HG03460 (cell line): Measurements from ENCODE around the gene OSCP1.

Experiments used
- ATAC-seq: cut with Tn5 transposase; IDR thresholded peaks from one replicate; pipeline ENCODE4 v1.9.1; 2021; ENCODE audit not compliant: unreplicated experiment

The OSCP1 gene

DNA sequence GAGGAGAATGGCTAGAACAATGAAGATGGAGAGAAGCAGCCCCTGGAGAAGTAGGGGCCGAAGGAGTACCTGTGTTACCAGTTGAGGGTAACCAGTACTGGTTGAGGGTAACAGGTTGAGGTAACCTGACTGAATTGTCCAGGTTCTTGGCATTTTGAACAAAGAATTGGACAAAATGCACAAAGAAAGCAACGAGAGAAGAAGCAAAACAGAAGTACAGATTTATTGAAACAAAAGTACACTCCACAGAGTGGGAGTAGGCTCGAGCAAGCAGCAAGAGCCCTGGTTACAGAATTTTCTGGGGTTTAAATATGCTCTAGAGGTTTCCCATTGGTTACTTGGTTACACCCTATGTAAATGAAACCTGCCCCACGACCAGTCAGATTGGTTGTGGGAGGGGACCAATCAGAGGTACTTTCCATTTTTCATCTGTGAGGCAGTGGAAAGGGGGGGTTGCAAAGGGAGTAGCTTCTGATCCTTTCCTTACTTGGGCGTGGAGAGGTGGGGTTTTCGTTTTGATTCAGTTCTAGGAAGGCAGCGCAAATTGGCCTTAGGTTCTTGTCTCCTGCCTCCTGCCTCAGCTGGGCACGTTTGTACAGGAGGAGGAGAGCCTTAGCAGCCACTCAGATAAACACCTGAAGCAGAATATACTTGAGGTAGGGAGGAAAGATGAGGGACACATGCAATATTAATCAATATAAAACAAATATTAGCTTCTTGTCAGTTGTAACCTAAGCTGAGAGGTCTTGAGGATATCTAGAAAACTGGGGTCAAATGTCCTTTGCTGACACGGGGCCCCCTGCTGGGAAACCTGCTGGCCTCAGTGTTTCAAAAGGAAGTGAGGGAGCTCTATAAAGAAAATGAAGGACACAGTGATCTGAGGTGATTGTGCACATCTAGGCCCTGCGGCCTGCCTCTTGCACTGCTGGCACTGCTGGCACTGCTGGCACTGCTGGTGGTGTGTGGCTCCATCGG is 38.3 kb downstream of the OSCP1 start:
- no peak for ATAC-seq

DNA sequence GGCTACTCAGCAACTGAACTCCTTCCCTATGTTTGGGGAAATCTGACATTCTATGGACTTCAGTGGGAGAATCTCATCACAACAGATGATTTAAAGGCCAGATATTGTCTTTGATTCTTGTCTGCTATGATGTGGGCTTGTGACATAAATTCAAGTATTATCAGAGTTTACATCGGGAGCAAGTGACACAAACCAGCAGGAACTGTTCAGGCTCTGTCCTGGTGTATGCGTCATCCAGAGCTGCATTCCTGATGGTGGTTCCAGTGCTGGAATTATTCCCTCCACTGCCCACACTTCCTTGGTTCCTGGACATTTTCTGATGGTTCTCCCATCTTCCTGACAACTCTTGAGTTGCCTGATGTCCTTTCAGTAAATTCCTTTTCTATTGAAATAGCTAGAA is 41.8 kb downstream of the OSCP1 start:
- ATAC-seq = no peak

DNA sequence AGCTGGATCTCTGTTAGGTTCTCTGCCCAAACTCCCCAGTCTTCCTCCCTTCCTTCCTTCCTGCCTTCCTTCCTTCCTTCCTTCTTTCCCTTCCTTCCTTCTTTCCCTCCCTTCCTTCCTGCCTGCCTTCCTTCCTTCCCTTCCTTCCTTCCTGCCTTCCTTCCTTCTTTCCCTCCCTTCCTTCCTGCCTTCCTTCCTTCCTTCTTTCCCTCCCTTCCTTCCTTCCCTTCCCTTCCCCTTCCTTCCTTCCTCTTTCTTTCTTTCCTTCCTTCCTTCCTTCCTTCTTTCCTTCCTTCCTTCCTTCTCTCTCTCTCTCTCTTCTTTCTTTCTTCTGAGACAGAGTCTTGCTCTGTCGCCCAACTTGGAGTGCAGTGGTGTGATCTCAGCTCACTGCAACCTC is 43.8 kb downstream of the OSCP1 start:
- ATAC-seq = no peak

DNA sequence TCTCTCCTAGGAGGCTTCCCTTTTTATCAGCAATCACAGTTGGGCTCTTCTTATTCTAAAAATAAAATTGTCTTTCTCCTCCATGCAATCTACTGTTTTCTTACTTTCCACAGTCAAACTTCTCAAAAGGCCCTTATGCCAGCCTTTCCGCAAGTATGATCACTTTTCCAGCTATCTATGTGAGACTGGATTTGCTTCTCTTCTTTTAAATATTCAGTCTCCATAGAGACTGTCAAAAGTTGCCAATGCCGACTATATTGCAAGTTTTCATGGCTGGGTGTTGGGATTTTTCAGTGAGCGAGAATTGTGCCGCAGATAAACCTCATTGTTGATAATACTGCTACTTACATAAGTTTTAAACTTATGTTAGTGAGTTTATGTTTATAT is 47.8 kb downstream of the OSCP1 start:
- no peak for ATAC-seq

DNA sequence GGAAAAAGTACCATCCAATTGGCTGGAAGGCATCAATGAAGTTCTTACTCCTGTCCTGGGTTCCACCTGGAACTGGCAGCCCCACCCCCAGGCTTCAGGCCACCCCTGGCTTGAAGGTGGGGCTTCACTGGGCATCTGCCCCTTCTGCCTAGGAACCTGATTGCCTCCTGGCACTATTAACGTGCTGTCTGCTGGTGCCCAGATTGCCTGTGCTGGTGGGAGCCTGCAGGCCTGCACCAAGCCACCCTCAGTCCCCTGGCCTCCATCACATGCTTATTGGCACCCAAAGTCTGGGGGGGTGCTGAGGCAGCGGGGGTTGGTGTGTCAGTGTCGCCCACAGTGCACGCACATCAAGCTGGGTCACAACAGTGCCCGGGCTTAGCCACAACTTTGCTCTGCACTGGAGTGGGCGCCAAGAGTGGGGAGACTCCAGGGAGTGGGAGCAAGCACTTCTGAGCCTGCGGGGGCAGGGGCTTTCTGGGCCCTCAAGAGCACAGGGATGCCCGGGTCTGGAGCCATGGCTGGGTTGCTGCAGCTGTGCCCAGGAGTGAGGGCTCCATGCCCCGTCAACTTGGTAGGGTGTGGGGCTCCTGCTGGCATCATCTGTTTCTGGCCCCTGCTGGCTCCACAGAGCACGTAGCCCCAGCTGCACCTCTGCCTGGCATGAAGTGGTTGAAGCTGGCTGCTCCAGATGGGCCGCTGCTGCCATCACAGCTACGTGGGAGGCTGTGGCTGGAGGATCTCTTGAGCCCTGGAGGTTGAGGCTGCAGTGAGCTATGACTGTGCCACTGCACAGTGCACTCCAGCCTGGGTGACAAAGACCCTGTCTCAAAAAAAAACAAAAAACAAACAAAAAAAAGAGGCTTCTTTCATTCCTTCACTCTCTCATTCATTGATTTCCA is 48.4 kb downstream of the OSCP1 start:
- no peak for ATAC-seq

DNA sequence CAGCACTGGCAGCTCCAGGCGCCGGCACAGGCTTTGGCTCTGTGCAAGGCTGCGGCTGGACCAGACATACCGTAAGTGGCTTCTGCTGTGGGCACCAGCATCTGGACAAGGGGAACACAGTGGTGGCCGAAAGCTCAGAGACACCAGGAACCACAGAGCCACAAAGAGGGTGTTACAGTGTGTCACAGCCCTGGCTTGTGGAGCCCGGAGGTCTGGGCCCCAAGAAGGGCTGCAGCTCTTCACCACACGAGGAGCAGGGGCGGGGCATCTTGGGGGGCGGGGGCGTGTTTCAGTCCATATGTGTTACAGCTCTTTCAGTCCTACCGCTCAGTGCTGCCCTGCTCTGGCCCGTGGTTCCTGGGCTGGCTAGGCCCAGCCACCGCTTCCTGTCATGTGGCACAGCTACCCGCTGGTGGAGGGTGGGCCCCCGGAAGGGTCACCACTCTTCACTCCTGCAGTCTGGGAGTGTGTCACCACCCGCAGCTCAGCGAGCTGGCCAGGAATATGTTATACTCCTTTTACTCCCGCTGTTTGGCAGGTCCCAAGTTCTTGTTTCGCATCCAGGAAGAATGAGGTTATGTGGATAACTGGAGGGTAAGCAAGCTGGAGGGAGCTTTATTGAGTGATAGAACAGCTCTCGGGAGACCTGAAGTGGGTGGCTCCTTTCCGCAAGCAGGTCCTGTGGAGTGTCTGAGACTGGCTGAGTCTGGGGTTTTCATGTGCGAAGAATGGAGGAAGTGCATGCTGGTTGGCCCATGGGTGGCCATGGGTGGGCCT is 49.2 kb downstream of the OSCP1 start:
- no peak for ATAC-seq

DNA sequence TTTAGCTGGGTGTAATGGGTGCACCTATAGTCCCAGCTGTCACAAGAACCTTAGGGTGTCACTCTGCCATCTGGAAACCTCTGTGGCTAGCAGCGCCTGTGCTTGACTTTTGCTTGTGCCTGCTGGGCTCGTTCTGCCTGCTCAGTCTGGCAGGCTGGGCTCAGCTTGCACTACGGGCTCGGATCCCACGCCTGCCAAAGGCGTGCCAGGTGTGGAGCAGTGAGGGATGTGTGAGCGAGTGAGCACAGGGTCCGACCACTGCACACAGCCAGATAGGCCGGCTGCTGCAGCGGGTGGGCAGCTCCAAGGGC is 49.8 kb downstream of the OSCP1 start:
- no peak for ATAC-seq

DNA sequence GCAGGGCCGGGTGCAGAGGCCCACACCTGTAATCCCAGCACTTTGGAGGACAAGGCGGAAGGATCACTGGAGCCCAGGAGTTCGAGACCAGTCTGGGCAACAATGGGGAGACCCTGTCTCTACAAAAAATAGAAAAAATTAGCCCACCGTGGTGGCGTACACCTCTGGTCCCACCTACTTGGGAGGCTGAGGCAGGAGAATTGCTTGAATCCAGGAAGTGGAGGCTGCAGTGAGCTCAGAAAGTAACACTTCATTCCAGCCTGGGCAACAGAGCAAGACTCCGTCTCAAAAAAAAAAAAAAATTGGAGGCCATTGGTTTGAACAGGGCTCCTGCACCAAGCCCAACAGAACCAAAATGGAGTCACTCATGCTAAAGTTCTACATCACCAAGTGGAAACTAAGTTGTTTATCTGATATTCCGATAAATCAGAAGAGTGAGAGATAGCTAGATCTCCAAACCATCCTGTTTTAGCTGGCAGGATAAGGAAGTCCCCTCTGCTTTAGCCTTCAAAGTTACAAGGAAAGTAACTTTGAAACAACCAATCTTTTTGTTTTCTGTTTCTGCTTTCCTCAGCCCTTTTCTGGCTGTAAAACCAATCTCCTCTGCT is 51.8 kb downstream of the OSCP1 start:
- no peak for ATAC-seq

DNA sequence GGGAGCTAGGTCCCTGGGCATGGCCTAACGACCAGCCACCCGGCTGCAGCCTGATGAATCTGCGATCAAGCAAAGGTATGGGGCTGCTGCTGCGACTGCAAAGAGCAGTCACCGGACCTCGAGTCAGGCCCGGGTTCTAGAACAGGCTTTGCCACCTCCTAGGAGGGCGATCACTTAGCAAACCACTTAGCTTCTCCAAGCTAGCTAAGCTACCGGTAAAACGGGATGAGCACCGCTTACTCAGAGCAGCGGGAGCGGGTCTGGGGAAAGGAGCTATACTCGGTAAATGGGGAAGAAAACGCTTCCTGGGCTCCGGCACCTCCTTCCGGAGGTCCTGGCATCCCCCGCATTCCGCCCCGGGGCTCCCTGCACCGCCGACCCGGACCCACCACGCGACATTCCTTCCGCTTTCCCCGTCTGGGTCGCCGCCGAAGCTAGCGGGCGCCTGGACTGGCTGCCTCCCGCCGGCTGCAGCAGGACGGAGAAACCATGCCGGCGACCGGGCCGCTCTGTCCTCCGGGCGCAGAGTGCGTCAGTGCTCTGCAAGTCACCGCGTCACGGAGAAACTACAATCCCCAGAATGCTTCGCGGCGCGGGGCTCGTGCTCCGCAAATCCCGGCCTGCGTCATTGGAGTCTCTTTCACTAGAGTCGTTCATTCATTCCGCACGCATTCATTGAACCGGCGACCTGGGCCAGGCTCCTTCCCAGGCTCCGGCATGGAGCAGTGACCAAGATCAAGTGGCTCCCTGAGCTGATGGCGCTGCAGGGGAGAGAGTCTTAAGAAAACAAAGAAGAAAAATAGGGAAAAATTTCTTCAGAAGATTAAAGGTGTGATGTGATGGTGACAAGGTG is 52.6 kb downstream of the OSCP1 start, which contains the start of gene LSM10:
LSM10 (minus strand) TSS at position 531 of the 853 bp plus-strand sequence. CDS start 3,779 bp downstream, outside the sequence.
- ATAC-seq = peak; percentile 85

DNA sequence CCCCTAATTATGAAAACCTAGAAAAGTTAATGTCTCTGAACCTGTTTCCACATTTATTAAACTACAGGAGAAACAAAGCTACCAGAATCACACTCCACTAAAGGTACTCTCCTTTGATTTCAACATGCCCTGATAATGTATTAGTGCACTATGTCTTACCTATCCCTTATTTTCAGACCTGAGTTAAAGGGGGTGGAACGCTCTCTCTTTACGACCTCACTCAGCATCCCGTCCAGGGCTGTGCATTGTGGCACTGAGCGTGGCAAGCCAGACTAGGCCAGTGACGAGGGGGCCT is 53.2 kb downstream of the OSCP1 start:
- peak; percentile 34 for ATAC-seq

DNA sequence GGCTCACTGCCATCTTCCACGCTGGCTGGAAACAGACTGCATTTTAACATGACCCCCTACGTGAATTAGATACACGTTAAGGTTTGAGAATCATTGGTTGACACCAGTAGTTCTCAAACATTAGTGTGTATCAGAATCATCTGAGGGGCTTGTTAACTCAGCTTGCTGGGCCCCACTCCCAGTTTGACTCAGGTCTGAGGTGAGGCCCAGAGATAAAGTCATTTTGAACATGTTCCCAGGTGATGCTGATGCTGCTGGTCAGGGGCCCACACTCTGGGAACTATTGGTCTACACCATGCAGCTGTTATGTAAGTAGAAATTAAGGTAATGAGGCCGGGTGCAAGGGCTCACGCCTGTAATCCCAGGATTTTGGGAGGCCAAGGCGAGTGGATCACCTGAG is 53.9 kb downstream of the OSCP1 start:
- no peak for ATAC-seq

DNA sequence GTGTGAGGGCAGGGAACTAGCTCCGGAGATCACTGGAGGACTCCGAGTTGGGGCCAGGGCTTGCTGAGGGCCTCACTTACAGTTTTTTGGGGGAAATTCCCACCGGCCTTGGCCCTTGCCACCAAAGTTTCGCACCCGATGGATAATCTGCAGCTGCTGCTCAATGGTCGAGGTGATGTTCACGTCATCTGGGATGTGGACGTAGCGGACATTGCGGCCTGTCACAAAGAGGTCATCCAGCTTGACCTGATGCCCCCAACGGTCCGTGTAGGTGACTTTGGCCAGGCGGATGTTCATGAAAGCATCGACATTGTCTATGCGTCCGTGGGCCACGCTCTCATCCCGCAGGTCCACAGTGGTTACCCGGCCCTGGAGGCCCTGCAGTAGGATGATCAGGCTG is 56.6 kb downstream of the OSCP1 start:
- no peak for ATAC-seq

DNA sequence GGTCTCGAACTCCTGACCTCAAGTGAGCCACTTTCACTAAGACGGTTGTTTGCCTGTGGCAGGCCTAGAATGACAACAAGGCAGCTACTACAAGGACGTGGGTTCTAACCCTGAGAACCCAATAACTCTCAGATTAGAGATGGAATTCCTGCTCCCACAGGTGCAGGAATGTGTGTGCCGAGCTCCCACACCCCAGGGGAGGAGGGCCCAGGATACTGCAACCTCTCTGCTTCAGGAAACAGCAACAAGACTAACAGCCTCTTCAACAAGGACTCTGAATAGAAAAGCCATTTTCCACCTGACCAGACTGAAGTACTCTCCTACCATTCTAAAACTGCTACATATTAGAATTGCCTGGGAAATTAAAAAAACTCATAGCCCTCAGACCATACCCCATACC is 57.4 kb downstream of the OSCP1 start:
- ATAC-seq = no peak

DNA sequence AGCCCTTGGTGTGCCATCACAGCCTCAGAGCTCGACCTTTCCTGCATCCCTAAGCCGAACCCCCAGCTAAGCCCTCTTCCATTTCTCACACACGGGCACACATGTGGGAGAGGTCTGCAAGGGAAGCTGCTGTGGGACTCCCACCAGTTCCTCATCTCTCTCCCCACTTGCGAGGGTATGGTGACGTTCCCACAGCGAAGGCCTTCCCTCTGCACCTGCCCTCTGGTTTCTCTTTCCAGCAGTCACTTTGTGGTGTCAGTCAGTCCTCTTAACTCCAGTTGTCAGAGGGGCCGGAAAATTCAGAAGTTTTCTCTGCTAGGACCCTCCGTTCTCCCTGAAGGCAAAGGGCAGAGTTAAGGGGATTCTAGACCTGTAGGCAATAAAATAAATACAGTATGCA is 59.0 kb downstream of the OSCP1 start:
- no peak for ATAC-seq

DNA sequence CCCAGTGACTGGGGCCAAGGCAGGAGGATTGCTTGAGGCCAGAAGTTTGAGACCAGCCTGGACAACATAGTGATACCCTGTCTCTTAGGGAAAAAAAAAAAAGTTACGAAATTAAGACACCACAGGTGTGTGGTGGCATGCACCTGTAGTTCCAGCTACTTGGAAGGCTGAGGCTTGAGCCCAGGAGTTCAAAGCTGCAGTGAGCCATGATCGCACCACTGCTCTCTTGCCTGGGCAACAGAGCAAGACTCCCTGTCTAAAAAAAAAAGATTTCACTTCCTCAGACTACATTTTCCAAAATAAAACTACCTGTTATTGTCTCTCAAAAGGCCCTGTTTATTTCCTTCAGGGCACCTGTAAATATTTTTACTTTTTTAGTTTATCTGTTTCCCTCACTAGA is 59.8 kb downstream of the OSCP1 start:
- no peak for ATAC-seq

DNA sequence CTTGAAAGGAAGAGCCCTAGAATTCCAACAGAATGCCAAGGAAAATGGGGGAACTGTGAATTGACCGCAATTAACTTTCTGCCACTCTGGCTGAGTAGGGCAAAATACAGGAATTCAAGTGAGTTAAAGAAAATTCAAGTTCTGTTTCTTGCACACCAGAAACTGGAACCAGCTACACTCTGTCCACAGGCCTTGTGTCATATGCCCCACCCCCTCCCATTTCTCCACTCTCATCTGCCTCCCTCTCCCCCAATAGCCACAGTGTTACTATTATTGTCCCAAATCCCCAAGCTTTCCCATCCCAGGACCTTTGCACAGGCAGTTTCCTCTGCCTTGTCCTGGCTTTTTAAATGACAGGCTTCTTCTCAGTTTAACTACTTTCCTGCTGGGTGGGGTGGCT is 60.3 kb downstream of the OSCP1 start:
- ATAC-seq = no peak

DNA sequence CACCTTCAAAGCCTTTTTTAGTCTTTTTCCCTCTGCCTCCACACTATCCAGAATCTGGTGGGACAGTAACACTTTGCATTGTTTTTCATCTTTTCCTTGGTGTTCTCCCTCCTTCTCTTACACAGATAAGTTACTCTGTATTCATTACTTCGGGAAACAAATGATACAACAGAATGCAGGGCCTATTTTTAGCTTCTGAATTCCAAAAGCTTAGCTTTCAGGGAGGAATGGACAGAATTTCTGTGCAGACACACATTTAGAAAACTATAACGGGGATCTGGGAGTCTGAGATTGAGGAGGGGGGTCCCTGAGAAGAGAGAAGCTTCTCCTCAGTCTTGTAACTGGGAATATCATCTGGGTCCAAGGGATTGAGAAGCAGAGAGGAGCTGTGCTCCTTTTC is 61.0 kb downstream of the OSCP1 start:
- no peak for ATAC-seq

DNA sequence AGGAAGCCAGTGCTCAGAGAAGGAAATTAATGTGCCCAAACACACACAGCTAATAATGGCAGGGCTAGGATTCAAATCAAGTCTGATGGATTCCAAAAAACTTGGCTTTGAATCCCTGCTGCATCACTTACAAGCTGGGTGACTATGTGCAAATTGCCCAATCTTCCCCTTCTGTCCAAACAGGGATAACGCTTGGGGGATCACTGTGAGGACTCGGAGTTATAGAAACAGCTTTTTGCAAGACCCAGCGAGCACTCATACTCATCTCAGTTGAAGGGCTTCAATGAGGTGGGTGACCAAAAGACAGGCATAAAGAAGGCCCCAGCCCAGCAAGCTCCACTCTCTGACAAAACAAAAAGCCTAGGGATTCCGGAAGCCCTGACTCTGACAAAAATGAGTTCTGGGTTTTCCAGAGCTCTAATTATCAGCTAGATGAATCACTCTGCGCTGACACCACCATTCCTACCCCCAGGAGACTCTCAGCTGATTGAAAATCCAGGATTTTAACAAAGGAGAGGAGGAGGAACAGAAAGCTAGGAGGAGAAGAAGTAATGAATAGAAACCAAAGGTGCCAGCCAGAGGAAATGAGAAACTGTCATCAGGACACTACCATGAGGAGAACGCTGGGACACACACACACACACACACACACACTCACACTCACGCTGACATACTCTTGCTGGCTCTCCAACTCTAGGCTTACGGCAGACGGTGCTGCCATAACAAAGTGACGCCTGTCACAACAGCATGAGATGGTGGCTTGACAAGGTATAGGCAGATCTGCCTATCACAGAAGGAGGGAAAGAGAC is 62.9 kb downstream of the OSCP1 start:
- ATAC-seq = no peak
